ENCODE measurements around the gene CDH23.

CDH23 gene

GRCh38 chr10:71525721-71526120 is 129.0 kb downstream of the CDH23 start:
- Histone ChIP-seq H3K27me3 (peaks cover 0 to 43% of the 10 kb centered on the region in 2 donors), H3K36me3 (no peaks in the 10 kb centered on the region), H3K4me3 (no peak overlapping the region), H3K27ac (no peak overlapping the region), H3K4me1 (no peaks in the 10 kb centered on the region), H3K9me3 (no peaks in the 10 kb centered on the region)
- no peak for DNase-seq
- TF ChIP-seq CTCF (IDR thresholded peaks at IDR 0.05), result no peak
- intact Hi-C loops (cut with DNase I; ENCODE audit: low total_unique reads), result no loop called here

- Histone ChIP-seq H3K9me3 (no peaks in the 10 kb centered on the region), H3K27me3 (peaks cover 0 to 36% of the 10 kb centered on the region in 2 donors), H3K36me3 (no peaks in the 10 kb centered on the region), H3K4me1 (no peaks in the 10 kb centered on the region), H3K4me3 (no peak overlapping the region), H3K27ac (no peak overlapping the region)
- TF ChIP-seq CTCF (IDR thresholded peaks at IDR 0.05), result no peak
- intact Hi-C loops (cut with DNase I; ENCODE audit: low total_unique reads), result no loop called here
- no peak for DNase-seq
These were observed 129.9 kb downstream of the CDH23 start for GRCh38 chr10:71526653-71527052.

- intact Hi-C loops (cut with DNase I; ENCODE audit: low total_unique reads), result no loop called here
- Histone ChIP-seq H3K4me1 (no peaks in the 10 kb centered on the region), H3K36me3 (no peaks in the 10 kb centered on the region), H3K9me3 (no peaks in the 10 kb centered on the region), H3K4me3 (no peak overlapping the region), H3K27me3 (peaks cover 0 to 33% of the 10 kb centered on the region in 2 donors), H3K27ac (no peak overlapping the region)
- DNase-seq, result no peak
- TF ChIP-seq CTCF (IDR thresholded peaks at IDR 0.05), result no peak
These were observed 130.4 kb downstream of the CDH23 start for GRCh38 chr10:71527135-71527534.

- H3K36me3 ChIP-seq, result no peaks in the 10 kb centered on the region
- no peak overlapping the region for H3K27ac ChIP-seq
- no peak for TF ChIP-seq CTCF (IDR thresholded peaks at IDR 0.05)
- intact Hi-C loops (cut with DNase I; ENCODE audit: low total_unique reads), result no loop called here
- no peak overlapping the region for H3K4me3 ChIP-seq
- DNase-seq, result no peak
- H3K9me3 ChIP-seq, result no peaks in the 10 kb centered on the region
- no peaks in the 10 kb centered on the region for H3K4me1 ChIP-seq
- peaks cover 0 to 30% of the 10 kb centered on the region in 2 donors for H3K27me3 ChIP-seq
These were observed 131.9 kb downstream of the CDH23 start for GRCh38 chr10:71528371-71529206.

- Histone ChIP-seq H3K4me1 (no peaks in the 10 kb centered on the region), H3K36me3 (no peaks in the 10 kb centered on the region), H3K27ac (no peak overlapping the region), H3K27me3 (peaks cover 0 to 24% of the 10 kb centered on the region in 2 donors), H3K9me3 (no peaks in the 10 kb centered on the region), H3K4me3 (no peak overlapping the region)
- intact Hi-C loops (cut with DNase I; ENCODE audit: low total_unique reads), result no loop called here
- no peak for DNase-seq
- TF ChIP-seq CTCF (IDR thresholded peaks at IDR 0.05), result no peak
These were observed 132.6 kb downstream of the CDH23 start for GRCh38 chr10:71529207-71529827.
